Measurements from ENCODE around the gene TLX1.

The TLX1 gene

DNA sequence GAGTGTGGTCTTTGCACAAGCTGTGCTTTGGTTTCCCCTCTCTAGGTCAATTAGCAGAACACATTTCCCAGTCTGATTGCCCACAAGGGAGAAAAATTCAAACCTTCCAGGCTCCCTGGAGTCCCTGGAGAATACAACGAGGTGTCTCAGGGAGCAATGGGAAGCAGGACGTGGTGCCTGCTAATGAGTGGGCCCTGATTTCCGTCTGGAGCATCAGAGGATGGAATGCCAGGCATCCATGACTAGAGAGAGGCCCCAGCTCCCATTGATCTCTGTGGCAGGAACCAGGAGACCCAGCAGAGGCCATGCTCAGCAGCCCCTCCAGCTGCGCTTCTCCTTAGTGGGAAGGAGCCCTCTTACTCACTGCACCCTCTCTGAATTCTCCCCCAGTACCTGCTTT is 33.2 kb upstream of the TLX1 start:
- no peak overlapping the region for H3K4me3 ChIP-seq (ENCODE audit: insufficient read depth, low read length, poor library complexity, severe bottlenecking)
- TF ChIP-seq EZH2phosphoT487 (conservative IDR thresholded peaks at IDR 0.05; ENCODE audit: low read length): no peak
- TF ChIP-seq, protein P1, sequence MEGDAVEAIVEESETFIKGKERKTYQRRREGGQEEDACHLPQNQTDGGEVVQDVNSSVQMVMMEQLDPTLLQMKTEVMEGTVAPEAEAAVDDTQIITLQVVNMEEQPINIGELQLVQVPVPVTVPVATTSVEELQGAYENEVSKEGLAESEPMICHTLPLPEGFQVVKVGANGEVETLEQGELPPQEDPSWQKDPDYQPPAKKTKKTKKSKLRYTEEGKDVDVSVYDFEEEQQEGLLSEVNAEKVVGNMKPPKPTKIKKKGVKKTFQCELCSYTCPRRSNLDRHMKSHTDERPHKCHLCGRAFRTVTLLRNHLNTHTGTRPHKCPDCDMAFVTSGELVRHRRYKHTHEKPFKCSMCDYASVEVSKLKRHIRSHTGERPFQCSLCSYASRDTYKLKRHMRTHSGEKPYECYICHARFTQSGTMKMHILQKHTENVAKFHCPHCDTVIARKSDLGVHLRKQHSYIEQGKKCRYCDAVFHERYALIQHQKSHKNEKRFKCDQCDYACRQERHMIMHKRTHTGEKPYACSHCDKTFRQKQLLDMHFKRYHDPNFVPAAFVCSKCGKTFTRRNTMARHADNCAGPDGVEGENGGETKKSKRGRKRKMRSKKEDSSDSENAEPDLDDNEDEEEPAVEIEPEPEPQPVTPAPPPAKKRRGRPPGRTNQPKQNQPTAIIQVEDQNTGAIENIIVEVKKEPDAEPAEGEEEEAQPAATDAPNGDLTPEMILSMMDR (IDR thresholded peaks at IDR 0.05; ENCODE audit: insufficient read depth, low read length, poor library complexity, severe bottlenecking): no peak
- no peak overlapping the region for H3K9ac ChIP-seq (ENCODE audit: low read length)
- no peaks in the 10 kb centered on the region for H3F3A ChIP-seq (ENCODE audit: insufficient read depth)
- H3K9me2 ChIP-seq (replicated peaks; ENCODE audit: insufficient read depth, low read length): no peaks in the 10 kb centered on the region
- no peaks in the 10 kb centered on the region for H3K27me3 ChIP-seq (ENCODE audit: low read length)
- no peak overlapping the region for H2AFZ ChIP-seq (ENCODE audit: low read depth, low read length, severe bottlenecking)
- H4K20me1 ChIP-seq (ENCODE audit: low read depth, low read length): no peaks in the 10 kb centered on the region
- H3K4me2 ChIP-seq (ENCODE audit: low read depth, low read length, poor library complexity, severe bottlenecking): no peak overlapping the region
- no peak overlapping the region for H3K27ac ChIP-seq (ENCODE audit: low read depth, low read length)
- no peaks in the 10 kb centered on the region for H3K9me3 ChIP-seq (ENCODE audit: insufficient read depth, low read length)
- H3K79me2 ChIP-seq (ENCODE audit: insufficient read depth, low read length): no peaks in the 10 kb centered on the region
- no peaks in the 10 kb centered on the region for H3K36me3 ChIP-seq (ENCODE audit: low read length)

DNA sequence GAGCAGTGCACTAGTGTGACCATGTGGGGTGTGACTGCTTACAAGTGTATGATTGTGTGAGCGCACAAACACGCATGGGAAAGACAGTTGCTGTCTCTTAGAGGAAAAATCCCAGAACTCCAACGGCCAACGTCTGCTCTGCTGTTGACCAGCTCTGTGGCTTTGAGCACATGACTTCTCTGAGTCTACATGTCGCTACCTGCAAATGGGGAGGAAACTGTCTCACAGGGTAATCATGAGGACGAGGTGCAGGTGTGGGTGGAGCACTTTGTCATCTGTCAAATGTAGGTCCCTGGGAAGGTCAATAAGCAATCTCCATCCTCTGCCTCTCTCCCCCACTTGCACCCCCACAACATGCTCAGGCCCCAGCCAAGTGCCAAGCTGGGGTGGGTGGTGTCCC is 31.2 kb upstream of the TLX1 start:
- H3K9me3 ChIP-seq (ENCODE audit: insufficient read depth, low read length): no peaks in the 10 kb centered on the region
- H3F3A ChIP-seq (ENCODE audit: insufficient read depth): no peaks in the 10 kb centered on the region
- TF ChIP-seq EZH2phosphoT487 (conservative IDR thresholded peaks at IDR 0.05; ENCODE audit: low read length): no peak
- TF ChIP-seq, protein P1 (IDR thresholded peaks at IDR 0.05; ENCODE audit: insufficient read depth, low read length, poor library complexity, severe bottlenecking): no peak
- no peak overlapping the region for H3K4me3 ChIP-seq (ENCODE audit: insufficient read depth, low read length, poor library complexity, severe bottlenecking)
- H3K4me2 ChIP-seq (ENCODE audit: low read depth, low read length, poor library complexity, severe bottlenecking): no peak overlapping the region
- H3K27me3 ChIP-seq (ENCODE audit: low read length): no peaks in the 10 kb centered on the region
- no peaks in the 10 kb centered on the region for H3K36me3 ChIP-seq (ENCODE audit: low read length)
- H3K79me2 ChIP-seq (ENCODE audit: insufficient read depth, low read length): no peaks in the 10 kb centered on the region
- H4K20me1 ChIP-seq (ENCODE audit: low read depth, low read length): no peaks in the 10 kb centered on the region
- no peak overlapping the region for H3K27ac ChIP-seq (ENCODE audit: low read depth, low read length)
- no peak overlapping the region for H3K9ac ChIP-seq (ENCODE audit: low read length)
- H3K9me2 ChIP-seq (replicated peaks; ENCODE audit: insufficient read depth, low read length): no peaks in the 10 kb centered on the region
- no peak overlapping the region for H2AFZ ChIP-seq (ENCODE audit: low read depth, low read length, severe bottlenecking)

DNA sequence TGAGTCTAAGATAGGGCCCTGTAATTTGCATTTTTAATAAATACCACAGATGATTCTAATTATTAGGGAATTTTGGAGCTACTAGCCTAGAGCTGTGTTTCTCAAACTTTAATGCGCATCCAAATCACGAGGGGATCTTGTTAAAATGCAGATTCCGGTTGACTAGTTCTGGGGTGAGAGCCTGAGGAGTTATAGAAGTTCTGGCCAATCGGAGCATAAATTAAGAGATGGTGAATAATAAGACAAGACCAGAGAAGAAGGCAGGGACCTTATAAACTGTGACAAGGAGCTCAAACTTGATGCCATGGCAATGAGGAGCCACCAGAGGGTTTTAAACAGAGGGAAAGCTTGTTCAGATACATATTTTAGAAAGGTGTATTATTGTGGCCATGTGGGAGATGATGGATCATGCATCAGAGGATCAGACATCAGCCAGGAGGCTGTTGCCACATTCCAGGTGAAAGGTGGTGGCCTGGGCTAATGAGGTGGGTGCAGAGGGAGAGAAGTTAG is 29.7 kb upstream of the TLX1 start:
- H3K36me3 ChIP-seq (ENCODE audit: low read length): no peaks in the 10 kb centered on the region
- H3F3A ChIP-seq (ENCODE audit: insufficient read depth): no peaks in the 10 kb centered on the region
- no peak overlapping the region for H3K27ac ChIP-seq (ENCODE audit: low read depth, low read length)
- no peak overlapping the region for H3K4me3 ChIP-seq (ENCODE audit: insufficient read depth, low read length, poor library complexity, severe bottlenecking)
- no peak overlapping the region for H3K4me2 ChIP-seq (ENCODE audit: low read depth, low read length, poor library complexity, severe bottlenecking)
- H3K9me3 ChIP-seq (ENCODE audit: insufficient read depth, low read length): no peaks in the 10 kb centered on the region
- TF ChIP-seq, protein P1 (IDR thresholded peaks at IDR 0.05; ENCODE audit: insufficient read depth, low read length, poor library complexity, severe bottlenecking): no peak
- no peak for TF ChIP-seq EZH2phosphoT487 (conservative IDR thresholded peaks at IDR 0.05; ENCODE audit: low read length)
- H3K27me3 ChIP-seq (ENCODE audit: low read length): no peaks in the 10 kb centered on the region
- H3K79me2 ChIP-seq (ENCODE audit: insufficient read depth, low read length): no peaks in the 10 kb centered on the region
- H3K9me2 ChIP-seq (replicated peaks; ENCODE audit: insufficient read depth, low read length): no peaks in the 10 kb centered on the region
- H2AFZ ChIP-seq (ENCODE audit: low read depth, low read length, severe bottlenecking): no peak overlapping the region
- no peak overlapping the region for H3K9ac ChIP-seq (ENCODE audit: low read length)
- H4K20me1 ChIP-seq (ENCODE audit: low read depth, low read length): no peaks in the 10 kb centered on the region

All from SU-DHL-6 (cell line).